LNCAP (cell line): Measurements from ENCODE around the gene NFKBIA.

Experiments used
- TF ChIP-seq, protein P1 (sequence below): fragments of 450-650 bp; IDR thresholded peaks from 2 replicates; pipeline ENCODE4 v1.5.1; 2017; ENCODE audit warnings: mild to moderate bottlenecking

The NFKBIA gene

DNA sequence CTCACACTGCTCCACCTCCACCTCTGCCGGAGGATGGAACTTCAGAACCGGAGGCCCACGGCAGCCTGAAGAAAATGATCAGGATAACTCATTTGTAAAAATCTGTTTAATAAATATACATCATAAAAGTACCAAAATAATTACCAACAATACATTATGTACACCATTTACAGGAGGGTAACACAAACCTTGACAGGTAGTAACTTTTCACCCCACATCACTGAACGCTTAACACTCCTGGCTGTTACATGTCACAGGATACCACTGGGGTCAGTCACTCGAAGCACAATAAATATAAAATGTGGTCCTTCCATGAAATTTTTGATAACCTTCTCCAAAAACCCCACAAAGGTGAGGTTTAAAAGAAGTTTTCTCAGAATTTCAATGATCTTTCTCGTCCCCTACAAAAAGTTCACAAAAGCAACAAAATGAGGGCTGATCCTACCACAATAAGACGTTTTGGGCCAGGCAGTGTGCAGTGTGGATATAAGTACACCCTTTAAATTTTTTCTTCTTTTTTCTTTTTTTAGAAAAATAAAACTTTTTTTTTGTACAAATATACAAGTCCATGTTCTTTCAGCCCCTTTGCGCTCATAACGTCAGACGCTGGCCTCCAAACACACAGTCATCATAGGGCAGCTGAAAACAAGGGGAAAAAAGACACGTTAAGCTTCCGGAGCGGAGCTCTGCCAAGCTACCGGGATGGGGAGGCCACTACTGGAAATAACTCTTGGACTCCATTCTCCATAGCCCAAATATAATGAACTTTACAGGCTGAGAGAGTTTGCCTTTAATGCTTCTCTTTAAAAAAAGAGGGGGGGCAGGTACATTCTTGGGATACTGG lies 2.9 kb downstream of the NFKBIA start:
- TF ChIP-seq, protein P1, sequence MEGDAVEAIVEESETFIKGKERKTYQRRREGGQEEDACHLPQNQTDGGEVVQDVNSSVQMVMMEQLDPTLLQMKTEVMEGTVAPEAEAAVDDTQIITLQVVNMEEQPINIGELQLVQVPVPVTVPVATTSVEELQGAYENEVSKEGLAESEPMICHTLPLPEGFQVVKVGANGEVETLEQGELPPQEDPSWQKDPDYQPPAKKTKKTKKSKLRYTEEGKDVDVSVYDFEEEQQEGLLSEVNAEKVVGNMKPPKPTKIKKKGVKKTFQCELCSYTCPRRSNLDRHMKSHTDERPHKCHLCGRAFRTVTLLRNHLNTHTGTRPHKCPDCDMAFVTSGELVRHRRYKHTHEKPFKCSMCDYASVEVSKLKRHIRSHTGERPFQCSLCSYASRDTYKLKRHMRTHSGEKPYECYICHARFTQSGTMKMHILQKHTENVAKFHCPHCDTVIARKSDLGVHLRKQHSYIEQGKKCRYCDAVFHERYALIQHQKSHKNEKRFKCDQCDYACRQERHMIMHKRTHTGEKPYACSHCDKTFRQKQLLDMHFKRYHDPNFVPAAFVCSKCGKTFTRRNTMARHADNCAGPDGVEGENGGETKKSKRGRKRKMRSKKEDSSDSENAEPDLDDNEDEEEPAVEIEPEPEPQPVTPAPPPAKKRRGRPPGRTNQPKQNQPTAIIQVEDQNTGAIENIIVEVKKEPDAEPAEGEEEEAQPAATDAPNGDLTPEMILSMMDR, result no peak

DNA sequence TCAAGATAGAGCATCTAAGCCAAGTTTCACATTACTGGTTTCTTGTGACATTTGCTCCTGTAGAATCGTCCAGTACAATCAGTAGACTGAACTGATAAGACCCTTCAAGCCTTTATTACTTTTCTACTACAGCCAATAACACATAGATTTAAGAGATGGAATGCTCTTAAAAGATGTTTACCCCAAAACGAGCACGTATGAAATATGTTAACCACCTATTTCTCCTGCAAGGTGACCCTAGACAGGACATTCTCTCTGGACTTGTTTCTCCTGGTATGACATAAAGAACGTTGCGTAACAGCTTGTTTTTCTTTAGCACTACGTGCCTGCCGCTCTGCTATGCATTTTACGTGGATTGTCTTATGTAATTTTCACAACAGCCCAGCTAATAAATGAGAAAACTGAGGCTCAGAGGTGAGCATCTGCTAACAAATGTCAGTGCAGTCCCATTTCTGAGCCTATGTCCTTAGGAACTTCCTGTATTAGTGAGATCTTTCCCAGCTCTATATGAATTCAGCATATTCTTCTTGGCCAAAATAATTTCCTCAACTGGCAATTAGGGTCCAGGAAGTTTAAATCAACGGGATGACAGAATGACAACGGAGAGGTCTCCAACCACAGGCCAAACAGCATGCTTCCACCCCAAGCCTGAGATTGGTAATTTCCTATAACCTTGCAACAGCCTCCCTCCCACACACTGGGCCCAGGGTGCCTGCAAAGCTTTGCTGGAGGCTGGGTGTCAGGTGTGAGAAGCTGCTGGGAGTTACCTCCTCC lies 3.7 kb downstream of the NFKBIA start:
- TF ChIP-seq, protein P1, result no peak

DNA sequence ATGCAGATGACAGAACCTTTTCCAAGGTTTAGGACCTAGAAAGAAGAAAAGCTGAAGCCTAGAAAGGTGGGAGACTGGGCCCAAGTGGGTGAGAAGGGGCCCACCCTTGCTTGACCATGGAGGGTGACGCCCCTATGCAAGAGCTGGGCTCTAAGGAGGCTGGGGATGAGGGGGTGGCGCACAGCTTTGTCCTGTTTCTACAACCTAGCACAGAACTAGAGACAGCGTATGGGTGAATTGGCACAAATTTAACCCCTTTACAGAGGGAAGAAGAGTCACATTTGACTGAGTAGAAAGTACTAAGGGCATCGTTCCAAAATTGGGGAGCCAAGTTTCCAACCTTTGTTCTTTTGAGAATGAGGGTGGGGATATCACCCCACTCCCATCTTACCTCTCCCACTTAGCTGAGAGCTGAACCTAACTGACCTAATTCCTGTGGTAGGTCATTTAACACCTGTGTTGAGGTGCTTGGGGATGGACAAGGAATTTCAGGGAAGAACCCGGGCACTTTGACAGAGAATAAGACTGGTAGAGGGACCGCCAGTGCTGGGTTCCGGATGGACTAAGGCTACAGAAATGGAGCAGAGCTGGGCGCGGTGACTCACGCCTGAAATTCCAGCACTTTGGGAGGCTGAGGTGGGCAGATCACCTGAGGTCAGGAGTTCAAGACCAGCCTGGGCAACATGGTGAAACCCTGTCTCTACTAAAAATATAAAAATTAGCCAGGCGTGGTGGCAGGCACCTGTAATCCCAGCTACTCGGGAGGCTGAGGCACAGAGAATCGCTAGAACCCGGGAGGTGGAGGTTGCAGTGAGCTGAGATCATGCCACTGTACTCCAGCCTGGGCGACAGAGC lies 5.2 kb downstream of the NFKBIA start:
- TF ChIP-seq, protein P1, result no peak

DNA sequence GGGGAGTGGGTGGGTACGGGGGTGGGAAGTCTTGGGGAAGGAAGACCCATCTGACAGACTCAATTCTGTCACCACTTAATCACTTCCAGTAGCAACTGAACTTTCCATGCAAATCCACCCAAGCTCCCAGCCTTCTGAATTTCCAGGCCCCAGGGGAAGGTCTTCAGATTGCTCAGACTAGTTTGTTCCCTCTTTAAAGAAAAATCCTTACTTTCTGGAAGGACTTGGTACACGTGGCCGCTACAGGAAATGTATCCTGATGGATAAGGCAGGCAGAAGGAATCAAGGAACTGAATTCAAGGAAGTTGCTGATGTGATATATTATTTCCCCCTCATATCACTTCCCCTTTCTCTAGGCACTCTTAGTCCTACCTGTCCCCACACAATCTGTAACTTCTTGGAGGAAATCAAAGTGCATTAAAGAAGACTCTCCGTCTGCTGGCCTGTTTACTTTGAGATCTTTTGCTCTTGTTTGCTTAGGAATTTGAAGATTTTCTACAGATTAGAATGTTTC lies 6.4 kb downstream of the NFKBIA start:
- TF ChIP-seq, protein P1, result no peak

DNA sequence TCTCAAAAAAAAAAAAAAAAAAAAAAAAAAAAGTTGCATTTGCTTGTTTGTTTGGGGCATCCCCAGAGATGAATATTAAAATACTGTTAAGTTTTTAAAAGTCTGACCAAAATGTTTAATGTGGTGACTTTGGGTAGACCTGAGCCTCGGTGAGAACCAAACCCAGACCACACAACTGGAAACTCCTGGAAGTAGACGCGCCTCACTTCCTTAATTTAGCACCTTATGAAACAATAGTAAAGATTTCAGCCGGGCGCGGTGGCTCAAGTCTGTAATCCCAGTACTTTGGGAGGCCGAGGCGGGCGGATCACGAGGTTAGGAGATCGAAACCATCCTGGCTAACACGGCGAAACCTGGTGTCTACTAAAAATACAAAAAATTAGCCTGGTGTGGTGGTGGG lies 9.3 kb downstream of the NFKBIA start:
- TF ChIP-seq, protein P1, result no peak

DNA sequence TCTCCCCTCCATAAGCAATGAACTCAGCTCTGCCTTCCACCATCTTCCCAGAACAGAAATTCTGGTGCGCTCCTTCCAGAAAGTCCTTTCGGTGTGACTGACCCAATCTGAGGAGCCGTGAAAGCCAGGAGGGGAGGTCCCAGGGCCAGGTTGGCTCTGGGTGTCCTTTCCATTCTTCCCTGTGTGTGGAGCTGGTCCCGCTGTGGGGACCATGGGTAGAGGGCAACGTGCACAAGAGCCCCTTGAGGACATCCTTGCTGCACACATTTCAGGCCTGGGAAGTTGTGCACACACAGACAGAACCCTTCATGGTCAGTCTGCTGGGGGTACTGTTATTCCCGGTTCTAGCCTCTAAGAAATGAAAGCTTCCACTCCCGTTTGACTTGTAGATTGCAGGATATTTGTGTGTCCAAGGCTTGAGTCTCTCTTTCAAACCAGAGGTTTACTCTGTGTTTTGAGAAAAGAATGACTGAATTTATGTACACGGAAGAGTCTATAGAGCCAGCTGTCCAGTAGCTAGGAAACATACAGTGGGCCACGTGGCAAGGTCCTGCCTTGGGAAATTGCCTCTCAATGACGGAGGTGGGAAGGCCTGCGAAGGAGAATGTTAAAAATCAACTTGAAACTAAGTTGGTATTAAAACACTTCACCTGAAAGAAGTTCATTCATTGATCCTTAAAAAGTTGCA lies 10.1 kb downstream of the NFKBIA start:
- TF ChIP-seq, protein P1, result no peak

DNA sequence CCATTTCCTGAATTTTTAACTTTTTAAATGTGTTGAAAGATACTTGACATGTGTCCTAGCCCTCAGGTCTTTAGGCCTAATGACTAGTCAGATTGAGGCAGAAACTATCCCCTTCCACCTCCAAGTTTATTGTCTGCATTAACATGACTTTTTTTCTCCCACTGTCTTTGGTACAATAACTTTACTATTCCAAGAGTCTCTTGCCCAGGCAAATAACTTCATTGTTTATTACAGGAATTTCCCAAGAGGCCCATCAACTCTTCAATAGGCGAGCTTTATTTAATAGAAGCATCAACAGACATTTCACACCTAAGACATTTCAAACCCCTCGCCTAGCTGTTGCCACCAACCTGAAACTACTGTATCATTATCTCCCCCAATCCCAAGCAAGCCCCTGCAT lies 10.7 kb downstream of the NFKBIA start:
- TF ChIP-seq, protein P1, result no peak
